ENCODE results near the gene CEACAM5. TPM values are rescaled to one million over a fixed set of nuclear protein-coding genes. Genes with fewer than 3 reads are reported as not detected.
"Not testable (repeated sequence)": the region's sequence is repeated elsewhere in the genome, so short reads cannot be mapped to it uniquely, and the experiment has no call there.

The CEACAM5 gene
- total RNA-seq, 4 donors from 2014 or later: 95.5 to 1,964 (median 1,677) TPM

- no peak overlapping the region for H3K4me3 ChIP-seq
- no peaks in the 10 kb centered on the region for H3K36me3 ChIP-seq
- H3K27me3 ChIP-seq: no peaks in the 10 kb centered on the region
- TF ChIP-seq POLR2AphosphoS5 (IDR thresholded peaks at IDR 0.05) (no peak), EP300 (IDR thresholded peaks at IDR 0.05; ENCODE audit: low read depth) (no peak), CTCF (IDR thresholded peaks at IDR 0.05) (no peak), POLR2A (IDR thresholded peaks at IDR 0.05) (no peak)
- intact Hi-C loops (cut with DNase I; ENCODE audit: low total_unique reads): no loop called here
- H3K9me3 ChIP-seq: no peaks in the 10 kb centered on the region
- WGBS, 2 donors (ENCODE audit: low coverage in 1 of 2): 75 to 81% methylated on average over 2 of the region's 2 CpGs
- H3K4me1 ChIP-seq: peaks cover 0 to 2% (median 0%) of the 10 kb centered on the region in 4 donors
- no peak overlapping the region for H3K27ac ChIP-seq
- in situ Hi-C loops (cut with MboI; ENCODE audit: low pct_ligation_motif_present in 1 of 4, low pct_unique_long_range_greater_than_20kb in 1 of 4, low sequenced_read_pairs in 3 of 4): no loop called here
- no peak for DNase-seq
These were observed 58.7 kb downstream of the CEACAM5 start for GRCh38 chr19:41767115-41767514.

GRCh38 chr19:41768105-41768504 lies 59.7 kb downstream of the CEACAM5 start:
- in situ Hi-C loops (cut with MboI; ENCODE audit: low pct_ligation_motif_present in 1 of 4, low pct_unique_long_range_greater_than_20kb in 1 of 4, low sequenced_read_pairs in 3 of 4); H3K4me3 ChIP-seq; DNase-seq; H3K27ac ChIP-seq; H3K36me3 ChIP-seq; H3K27me3 ChIP-seq; intact Hi-C loops (cut with DNase I; ENCODE audit: low total_unique reads); H3K9me3 ChIP-seq: not testable (repeated sequence)
- H3K4me1 ChIP-seq: peaks cover 0 to 11% (median 8%) of the 10 kb centered on the region in 4 donors
- 50 to 70% methylated on average over 1 to 5 of the region's 5 CpGs for WGBS, 2 donors (ENCODE audit: low coverage in 1 of 2)

- Histone ChIP-seq H3K4me3 (no peak overlapping the region), H3K27me3 (no peaks in the 10 kb centered on the region), H3K27ac (no peak overlapping the region), H3K36me3 (no peaks in the 10 kb centered on the region), H3K4me1 (peaks cover 0 to 21% (median 13%) of the 10 kb centered on the region in 4 donors), H3K9me3 (no peaks in the 10 kb centered on the region)
- TF ChIP-seq CTCF (IDR thresholded peaks at IDR 0.05) (no peak), POLR2AphosphoS5 (IDR thresholded peaks at IDR 0.05) (no peak), EP300 (IDR thresholded peaks at IDR 0.05; ENCODE audit: low read depth) (no peak), POLR2A (IDR thresholded peaks at IDR 0.05) (no peak)
- 73 to 75% methylated on average over 4 of the region's 4 CpGs for WGBS, 2 donors (ENCODE audit: low coverage in 1 of 2)
- intact Hi-C loops (cut with DNase I; ENCODE audit: low total_unique reads): no loop called here
- in situ Hi-C loops (cut with MboI; ENCODE audit: low pct_ligation_motif_present in 1 of 4, low pct_unique_long_range_greater_than_20kb in 1 of 4, low sequenced_read_pairs in 3 of 4): no loop called here
- DNase-seq: no peak
These were observed 61.2 kb downstream of the CEACAM5 start for GRCh38 chr19:41769608-41770007.

- Histone ChIP-seq H3K4me1 (peaks cover 0 to 37% (median 22%) of the 10 kb centered on the region in 4 donors), H3K36me3 (no peaks in the 10 kb centered on the region), H3K27me3 (no peaks in the 10 kb centered on the region), H3K27ac (no peak overlapping the region), H3K4me3 (no peak overlapping the region), H3K9me3 (no peaks in the 10 kb centered on the region)
- no peak for DNase-seq
- TF ChIP-seq POLR2A (IDR thresholded peaks at IDR 0.05) (no peak), EP300 (IDR thresholded peaks at IDR 0.05; ENCODE audit: low read depth) (no peak), POLR2AphosphoS5 (IDR thresholded peaks at IDR 0.05) (no peak), CTCF (IDR thresholded peaks at IDR 0.05) (no peak)
- in situ Hi-C loops (cut with MboI; ENCODE audit: low pct_ligation_motif_present in 1 of 4, low pct_unique_long_range_greater_than_20kb in 1 of 4, low sequenced_read_pairs in 3 of 4) (no loop called here), intact Hi-C loops (cut with DNase I; ENCODE audit: low total_unique reads) (no loop called here)
- 76 to 86% methylated on average over 2 of the region's 2 CpGs for WGBS, 2 donors (ENCODE audit: low coverage in 1 of 2)
These were observed 63.0 kb downstream of the CEACAM5 start for GRCh38 chr19:41771410-41771809.

GRCh38 chr19:41774515-41774980 lies 66.1 kb downstream of the CEACAM5 start:
- peak; percentile 84 for DNase-seq
- H3K27ac ChIP-seq: peak overlapping the region; percentile 80 to 86 (median 83)
- in situ Hi-C loops (cut with MboI; ENCODE audit: low pct_ligation_motif_present in 1 of 4, low pct_unique_long_range_greater_than_20kb in 1 of 4, low sequenced_read_pairs in 3 of 4): no loop called here
- WGBS, 2 donors (ENCODE audit: low coverage in 1 of 2): 24 to 38% methylated on average over 3 to 6 of the region's 6 CpGs
- H3K27me3 ChIP-seq: no peaks in the 10 kb centered on the region
- TF ChIP-seq EP300 (IDR thresholded peaks at IDR 0.05; ENCODE audit: low read depth) (no peak), POLR2AphosphoS5 (IDR thresholded peaks at IDR 0.05) (peak; percentile 31 to 77 (median 39))
- intact Hi-C loops (cut with DNase I; ENCODE audit: low total_unique reads): no loop called here
- no peaks in the 10 kb centered on the region for H3K9me3 ChIP-seq
- H3K4me3 ChIP-seq: no peak overlapping the region
- peaks cover 0 to 44% (median 22%) of the 10 kb centered on the region in 4 donors for H3K4me1 ChIP-seq
- no peaks in the 10 kb centered on the region for H3K36me3 ChIP-seq

Measured in transverse colon (tissue), 4 donors.